HG02938 (cell line): ENCODE results near the gene LZTS2.

Source experiments
- ATAC-seq: cut with Tn5 transposase; IDR thresholded peaks from one replicate; pipeline ENCODE4 v1.9.1; 2021; ENCODE audit warnings: mild to moderate bottlenecking, moderate library complexity; ENCODE audit not compliant: unreplicated experiment

Gene LZTS2

DNA sequence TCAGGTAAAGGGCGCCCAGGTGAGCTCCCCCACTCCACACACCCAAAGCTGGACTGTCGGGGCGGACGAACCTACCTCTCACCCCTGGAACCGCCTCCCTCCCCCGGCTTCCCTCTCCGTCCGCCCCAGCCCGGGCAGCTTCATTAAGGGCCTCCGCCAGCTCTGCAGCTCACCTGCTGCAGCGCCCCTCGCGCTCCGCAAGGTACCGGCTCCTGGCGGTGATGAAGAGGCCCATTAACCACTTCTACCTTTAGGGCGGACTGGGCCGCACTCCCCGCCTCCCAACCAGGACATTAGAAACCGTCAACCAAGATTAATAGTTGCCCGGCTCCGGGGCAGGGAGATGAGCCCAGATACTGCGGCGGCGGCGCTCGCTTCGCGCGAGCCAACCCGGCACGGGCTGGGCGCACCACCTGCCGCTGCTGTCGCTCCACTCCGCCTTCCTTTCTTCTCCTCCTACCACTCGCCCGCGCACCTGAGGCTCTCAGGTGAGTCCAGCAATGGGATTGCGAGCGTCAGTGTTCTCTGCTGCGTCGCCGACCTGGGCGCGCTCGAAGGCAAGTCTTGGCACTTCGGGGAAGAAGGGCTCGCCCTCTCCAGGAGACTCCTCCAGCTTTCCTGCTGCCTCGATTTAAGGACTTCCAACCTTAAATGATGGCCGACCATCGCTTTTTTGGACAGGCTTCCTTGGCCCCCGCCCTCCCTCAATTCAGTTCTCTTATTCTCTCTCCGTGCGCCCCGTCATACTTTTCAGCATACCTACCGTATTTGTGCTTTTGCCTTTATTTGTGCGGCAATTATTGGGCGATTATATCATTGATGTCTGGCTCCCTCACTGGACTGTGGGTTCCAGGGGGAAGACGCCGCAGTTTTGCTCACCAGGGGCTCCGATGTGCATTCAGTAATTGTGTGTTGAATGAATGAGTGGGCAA, 48.6 kb downstream of the LZTS2 start:
- no peak for ATAC-seq

DNA sequence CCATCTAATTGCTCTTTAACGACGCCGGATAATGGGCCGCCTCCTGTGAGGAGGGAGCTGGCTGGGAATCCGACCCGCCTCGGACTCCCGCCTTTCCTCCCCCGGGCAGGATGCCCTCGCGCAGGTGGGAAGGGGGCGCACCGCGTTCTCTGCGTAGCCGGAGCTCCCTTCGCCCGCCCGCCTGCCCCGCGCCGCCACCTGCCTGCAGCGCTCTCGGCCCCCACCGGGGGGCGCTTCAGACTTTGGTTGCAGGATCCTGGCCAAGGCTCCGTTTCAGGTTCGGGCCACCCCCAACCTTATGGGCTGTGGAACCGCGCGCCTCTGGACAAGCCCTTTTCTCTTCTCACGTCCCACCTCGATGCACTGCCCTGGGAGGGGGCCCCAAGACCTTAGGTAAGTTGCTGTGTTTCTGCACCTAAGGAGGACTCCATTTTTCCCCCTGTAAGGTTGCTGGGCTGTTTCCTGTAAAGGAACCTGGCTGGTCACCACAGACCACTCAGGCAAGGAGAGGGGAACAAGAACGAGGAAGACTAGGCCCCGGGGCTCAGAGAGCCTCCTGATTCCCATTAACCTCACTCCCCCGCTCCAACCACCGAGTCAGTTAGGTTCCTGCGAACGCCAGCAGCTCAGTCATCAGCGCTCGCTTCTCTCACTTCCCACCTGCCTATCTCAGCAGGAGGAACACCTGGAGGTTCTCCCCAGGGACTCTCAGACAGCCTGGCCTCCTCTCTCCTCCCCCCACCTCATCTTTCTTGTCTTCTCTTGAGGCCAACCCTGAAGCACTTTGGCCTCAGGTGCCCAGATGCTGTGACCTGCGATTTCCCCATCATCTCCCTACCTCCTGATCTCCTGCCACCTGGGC, 50.8 kb downstream of the LZTS2 start:
- no peak for ATAC-seq

DNA sequence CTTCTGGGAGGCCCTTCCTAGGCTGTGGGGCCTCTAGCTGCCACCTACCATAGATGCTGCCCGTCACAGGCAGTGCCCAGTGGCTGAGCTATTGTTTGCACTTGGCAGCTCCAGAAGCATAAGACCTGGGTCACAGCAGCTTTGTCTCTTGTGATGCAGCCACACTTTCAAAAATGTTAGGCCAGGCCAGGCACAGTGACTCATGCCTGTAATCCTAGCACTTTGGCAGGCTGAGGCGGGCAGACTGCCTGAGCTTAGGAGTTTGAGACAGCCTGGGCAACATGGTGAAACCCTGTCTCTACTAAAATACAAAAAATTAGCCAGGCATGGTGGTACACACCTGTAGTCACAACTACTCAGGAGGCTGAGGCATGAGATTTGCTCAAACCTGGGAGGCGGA, 52.7 kb downstream of the LZTS2 start:
- no peak for ATAC-seq

DNA sequence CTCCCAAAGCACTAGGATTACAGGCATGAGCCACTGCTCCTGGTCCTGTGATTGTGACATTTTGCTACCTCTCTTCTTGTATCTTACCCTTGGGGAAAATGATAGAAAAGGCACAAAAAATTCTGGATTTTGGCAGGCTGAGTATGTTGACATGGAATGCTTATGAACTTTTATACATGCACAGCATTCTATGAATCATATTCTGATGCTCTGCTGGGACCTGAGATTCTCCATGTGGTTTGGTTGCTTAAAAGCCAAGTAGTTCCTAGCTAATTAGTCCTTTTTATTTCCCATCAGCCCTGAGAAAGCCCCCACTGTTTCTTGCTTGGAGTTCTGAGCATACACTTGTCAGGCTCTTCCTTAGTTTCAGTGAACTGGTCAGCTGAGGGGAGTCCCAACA, 53.9 kb downstream of the LZTS2 start:
- no peak for ATAC-seq

DNA sequence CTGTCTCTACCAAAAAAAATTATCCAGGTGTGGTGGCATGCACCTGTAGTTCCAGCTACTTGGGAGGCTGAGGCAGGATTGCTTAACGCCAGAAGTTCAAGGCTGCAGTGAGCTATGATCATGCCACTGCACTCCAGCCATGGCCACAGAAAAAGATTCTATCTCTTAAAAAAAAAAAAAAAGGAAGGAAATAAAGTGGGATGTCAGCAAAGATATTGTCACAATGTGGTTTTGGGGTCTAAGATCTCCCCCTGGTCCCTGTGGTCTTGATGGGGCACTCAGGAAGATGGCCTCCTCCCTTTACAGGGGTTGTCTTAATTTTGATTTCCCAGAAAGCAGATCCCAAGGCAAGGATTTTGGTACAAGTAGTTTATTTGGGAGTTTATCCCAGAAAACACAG, 54.7 kb downstream of the LZTS2 start:
- no peak for ATAC-seq

DNA sequence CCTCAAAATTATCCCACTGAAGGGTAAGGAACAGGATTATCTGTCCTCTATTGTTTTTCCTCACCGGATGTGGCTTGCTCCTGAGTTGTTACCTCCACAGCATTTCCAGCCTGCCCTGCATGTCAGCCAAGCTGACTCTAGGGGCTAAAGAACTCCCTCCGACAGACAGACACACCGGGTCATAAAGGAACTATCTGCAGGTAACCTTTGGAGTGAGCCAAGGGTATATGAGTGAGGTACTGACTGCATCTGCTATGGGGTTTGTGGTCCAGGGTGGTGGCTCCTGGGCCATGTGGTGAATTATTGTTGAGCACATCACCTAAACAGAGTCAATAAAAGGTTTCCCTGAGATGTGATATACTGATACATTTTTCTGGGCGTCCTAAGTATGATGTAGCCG, 55.3 kb downstream of the LZTS2 start:
- no peak for ATAC-seq

DNA sequence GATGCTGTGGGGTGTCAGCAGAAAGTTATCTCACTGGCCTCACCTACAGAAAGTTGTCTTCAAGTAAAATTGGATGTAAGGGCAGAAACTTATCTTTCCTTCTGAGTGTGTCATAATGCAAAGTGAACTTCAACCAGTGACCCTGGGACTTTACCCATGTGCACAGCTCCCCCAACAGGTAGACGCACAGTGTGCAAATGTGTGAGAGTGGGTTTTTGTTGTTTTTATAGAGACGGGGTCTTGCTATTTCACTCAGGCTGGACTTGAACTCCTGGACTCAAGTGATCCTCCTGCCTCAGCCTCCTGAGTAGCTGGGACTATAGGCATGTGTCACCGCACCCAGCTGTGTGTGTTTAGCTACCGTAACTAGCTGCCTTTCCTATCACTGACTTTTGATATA, 55.8 kb downstream of the LZTS2 start:
- no peak for ATAC-seq

DNA sequence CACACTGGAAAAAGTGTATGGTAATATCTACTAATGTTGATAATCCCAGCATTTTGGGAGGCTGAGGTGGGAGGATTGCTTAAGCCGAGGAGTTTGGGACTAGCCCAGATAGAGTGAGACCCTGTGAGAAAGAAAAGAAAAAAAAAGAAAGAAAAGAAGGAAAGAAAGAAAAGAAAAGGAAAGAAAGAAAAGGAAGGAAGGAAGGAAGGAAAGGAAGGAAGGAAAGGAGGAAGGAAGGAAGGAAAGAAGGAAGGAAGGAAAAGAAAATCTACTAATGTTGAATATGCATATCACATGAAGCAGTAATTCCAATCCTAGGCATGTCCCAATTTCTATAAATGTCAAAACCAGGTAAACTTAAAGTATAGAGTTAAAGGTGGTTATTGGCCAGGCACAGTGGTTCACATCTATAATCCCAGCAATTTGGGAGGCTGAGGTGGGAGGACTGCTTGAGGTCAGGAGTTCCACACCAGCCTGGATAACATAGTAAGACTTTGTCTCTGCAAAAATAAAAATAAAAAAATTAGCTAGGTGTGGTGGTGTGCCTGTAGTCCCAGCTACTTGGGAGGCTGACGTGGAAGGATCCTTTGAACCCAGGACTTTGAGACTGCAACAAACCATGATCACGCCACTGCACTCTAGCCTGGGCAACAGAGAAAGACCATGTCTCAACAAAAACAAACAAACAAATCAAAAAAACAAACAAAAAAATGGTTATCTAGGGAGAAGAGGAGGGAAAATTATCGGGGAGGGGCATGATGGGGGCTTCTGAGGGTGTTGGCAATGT, 57.0 kb downstream of the LZTS2 start:
- no peak for ATAC-seq
